Stimulated activated CD8-positive, alpha-beta memory T cell treated with anti-CD3 and anti-CD28 coated beads, Interleukin-12 subunit alpha, Interleukin-12 subunit beta, amount 100 ng/mL, for 1 hour (primary cell): ENCODE results near the gene KIAA0232.

Experiments
- DNase-seq: peaks from one replicate; pipeline ENCODE4 v3.0.0-alpha.2; 2020; ENCODE audit warnings: low read depth

KIAA0232 gene

GRCh38 chr4:6847178-6847577 is 64.7 kb downstream of the KIAA0232 start:
- no peak for DNase-seq

GRCh38 chr4:6848717-6849305 is 66.3 kb downstream of the KIAA0232 start:
- no peak for DNase-seq

DNA sequence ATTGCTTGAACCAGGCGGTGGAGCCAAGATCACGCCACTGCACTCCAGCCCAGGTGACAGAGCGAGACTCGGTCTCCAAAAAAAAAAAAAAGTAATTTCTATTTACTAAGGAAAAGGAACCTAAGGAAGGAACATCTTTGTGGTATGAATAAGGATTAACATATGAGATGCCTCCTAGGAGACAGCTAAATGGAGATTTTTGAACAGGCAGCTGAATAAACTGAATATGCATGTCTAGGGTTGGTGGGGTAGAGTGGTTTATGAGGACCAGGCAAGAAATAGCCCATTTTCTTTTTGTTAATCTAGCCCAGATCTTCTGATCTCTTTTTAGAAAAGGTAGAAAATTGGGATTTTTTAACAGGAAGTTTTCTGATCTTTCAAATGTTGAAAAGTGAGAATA is 67.2 kb downstream of the KIAA0232 start:
- DNase-seq = no peak

- no peak for DNase-seq
Observed at GRCh38 chr4:6851431-6851830, 68.9 kb downstream of the KIAA0232 start.

- no peak for DNase-seq
Observed at GRCh38 chr4:6851962-6852361, 69.4 kb downstream of the KIAA0232 start.

DNA sequence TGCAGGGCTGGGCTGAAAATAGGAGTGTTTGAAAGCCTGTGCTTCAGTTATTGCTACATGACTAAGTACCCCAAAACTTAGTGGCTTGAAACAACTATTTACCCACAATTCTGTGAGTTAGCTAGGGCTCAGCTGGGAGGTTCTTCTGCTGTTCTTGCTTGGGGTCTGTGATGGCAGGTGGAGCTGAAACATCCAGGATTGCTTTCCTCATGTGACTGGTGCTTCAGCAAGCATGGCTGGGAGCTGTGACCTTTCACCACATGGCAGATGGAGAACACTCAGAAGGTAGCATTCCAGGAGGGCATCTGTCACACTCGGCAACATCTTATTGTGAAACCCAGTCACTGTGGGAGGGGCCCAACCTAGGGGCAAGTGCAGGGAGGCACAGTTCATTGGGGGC is 70.1 kb downstream of the KIAA0232 start:
- DNase-seq = no peak

DNA sequence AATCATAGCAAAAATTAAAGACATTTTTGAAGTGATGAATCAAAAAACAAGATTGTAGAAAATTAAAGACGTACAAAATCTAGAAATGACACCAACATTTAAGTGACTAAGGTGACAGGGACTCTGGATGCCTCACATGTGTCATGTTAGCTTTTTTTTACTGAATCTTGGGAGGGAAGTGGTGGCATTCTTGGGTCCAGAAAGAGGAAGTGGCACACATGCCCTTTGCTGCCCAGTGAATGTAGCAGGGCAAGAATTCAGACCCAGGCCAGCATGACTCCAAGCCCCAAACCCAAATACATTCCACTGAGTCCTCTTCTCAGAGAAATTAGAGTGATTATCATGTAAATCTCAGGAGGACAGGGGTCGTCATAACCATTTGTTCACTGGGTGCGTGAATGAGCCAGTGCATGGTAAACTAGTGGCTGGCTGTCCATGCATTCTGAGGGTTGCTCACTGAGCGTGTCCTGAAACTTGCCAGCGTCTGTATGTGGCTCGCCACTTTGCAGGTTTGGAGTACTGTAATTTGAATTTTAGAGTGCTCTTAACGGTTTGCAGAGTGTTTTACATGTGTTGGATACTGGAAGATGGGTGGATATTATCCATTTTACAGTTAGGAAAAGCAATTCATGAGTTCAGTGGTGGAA is 71.7 kb downstream of the KIAA0232 start:
- no peak for DNase-seq

- no peak for DNase-seq
Observed at GRCh38 chr4:6855692-6856297, 73.3 kb downstream of the KIAA0232 start.

- DNase-seq = no peak
Observed at GRCh38 chr4:6856391-6856790, 73.9 kb downstream of the KIAA0232 start.

DNA sequence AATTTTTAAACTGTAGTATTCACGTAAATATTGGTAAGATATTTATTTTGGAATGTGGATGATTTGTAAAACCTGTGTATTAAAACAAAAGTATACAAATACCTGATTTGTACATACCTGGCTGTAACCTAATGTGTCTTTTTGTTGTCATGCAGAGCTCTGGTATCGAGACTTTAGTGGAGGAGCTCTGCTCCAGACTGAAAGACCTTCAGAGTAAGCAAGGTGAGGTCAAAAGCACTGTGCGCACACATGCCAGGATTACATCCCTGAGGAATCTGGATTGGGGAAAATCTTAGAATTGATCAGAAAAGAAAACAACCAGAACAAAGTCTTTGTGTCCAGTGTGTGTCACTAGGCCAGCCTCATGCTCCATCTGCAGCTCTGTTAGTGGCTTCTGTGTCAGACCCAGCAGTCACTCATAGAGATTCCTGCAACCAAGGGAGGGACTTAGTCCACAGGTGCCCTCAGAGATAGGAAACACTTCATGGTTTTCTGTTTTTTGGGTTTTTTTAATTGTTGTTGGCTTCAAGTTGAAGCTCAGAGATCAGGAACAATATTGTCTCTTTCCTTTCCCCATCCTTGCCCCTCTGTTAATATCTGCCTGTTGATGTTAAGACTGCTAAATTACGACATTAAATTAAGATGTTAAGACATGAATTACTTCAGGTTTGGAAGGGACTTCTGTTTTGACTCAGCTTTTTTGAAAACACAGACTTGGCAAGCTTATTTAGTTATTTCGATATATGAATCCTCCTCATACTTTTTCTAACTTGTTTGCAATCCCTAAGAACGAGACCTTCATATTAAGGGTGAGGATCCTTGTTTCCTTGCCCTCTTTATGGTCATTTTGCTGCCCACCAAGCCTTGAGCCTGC is 74.7 kb downstream of the KIAA0232 start:
- DNase-seq = no peak

DNA sequence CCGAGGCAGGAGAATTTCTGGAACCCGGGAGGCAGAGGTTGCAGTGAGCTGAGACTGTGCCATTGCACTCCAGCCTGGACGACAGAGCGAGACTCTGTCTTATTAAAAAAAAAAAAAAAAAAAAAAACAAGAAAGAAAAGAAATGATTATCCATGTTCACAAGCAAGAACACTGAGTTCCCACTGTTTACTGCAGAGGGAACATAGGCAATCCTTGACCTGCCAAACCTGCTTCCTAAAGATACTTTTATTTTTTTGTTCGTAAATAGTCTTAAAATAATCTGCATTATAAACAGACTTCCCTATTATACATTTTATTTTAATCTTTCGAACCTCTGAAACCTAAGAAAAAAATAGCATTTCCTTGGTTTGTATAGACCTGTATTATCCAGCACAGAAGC is 76.5 kb downstream of the KIAA0232 start:
- no peak for DNase-seq

DNA sequence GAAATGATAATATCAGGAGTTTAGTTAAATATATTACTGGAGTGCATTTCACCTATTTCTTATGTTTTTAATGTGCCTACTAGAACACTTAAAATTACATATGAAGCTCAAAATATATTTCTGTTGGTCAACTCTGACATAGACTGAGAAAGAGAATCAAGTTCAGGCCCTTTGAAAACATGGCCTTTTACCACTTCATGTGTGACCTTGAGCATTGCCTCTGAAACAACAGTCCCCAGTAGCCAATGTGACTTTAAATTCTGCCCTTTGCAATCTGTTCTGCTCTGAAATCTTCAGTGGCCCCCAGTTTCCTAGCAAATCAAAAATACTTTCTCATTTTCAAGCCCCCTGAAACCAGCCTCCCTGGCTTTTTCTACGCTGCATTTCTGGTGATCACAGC is 77.0 kb downstream of the KIAA0232 start:
- no peak for DNase-seq

GRCh38 chr4:6868386-6868785 is 85.9 kb downstream of the KIAA0232 start:
- DNase-seq = no peak

- no peak for DNase-seq
Observed at GRCh38 chr4:6869944-6870343, 87.4 kb downstream of the KIAA0232 start.

- DNase-seq = no peak
Observed at GRCh38 chr4:6873291-6873690, 90.8 kb downstream of the KIAA0232 start.

- peak; percentile 74 for DNase-seq
Observed at GRCh38 chr4:6873792-6874461, 91.4 kb downstream of the KIAA0232 start.

DNA sequence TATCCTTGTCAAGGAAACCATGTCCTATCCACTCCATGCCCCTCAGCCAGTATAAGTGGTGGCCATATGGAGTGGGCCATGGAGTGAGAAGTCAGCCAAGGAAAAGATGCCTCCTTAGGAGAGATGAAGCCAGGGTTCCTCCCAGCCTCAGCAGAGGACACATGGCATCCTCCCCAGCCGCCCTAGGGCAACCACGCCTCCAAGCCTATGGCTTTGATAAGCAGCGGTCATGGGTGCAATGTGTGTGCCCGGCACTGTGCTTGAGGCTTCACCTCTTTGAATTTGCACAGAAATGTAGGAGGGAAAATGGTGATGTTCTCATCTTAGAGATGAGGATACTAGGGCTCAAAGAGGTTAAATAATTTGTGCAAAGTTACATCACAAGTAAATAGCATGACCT is 92.5 kb downstream of the KIAA0232 start:
- no peak for DNase-seq

- DNase-seq = no peak
Observed at GRCh38 chr4:6875431-6875831, 92.9 kb downstream of the KIAA0232 start.

- DNase-seq = no peak
Observed at GRCh38 chr4:6876440-6876839, 93.9 kb downstream of the KIAA0232 start.

DNA sequence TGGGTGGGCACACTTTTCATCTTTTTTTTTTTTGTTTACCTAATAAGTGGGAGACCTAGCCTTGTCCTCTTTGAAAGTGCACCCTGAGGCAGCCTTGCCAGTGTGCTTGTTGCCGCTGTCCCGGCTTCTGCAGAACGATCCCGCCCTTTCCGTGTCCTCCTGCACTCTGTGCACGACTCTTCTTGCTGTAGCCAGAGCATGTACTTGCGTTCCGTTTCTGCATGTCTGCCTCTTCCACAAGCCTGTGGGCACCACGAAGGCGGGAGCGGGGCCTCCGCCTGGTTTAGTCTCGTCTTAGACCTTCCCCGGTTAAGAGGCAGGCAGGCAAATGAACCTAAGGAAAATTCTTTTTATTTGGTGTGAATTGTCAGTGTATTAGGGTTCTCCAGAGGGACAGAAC is 94.5 kb downstream of the KIAA0232 start:
- no peak for DNase-seq

- no peak for DNase-seq
Observed at GRCh38 chr4:6878451-6879059, 96.0 kb downstream of the KIAA0232 start.

GRCh38 chr4:6880691-6881090 is 98.2 kb downstream of the KIAA0232 start:
- DNase-seq = no peak
